ENCODE measurements around the gene LYPD6.
"Not testable (repeated sequence)": the region's sequence is repeated elsewhere in the genome, so short reads cannot be mapped to it uniquely, and the experiment has no call there.

Gene LYPD6

DNA sequence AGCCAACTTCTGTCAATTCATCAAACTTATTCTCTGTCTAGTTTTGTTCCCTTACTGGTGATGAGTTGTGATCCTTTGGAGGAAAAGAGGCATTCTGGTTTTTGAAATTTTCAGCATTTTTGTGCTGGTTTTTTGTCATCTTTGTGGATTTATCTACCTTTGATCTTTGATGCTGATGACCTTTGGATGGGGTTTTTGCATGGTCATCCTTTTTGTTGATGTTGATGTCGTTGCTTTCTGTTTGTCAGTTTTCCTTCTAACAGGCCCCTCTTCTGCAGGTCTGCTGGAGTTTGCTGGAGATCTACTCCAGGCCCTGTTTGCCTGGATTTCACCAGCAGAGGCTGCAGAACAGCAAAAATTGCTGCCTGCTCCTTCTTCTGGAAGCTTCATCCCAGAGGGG lies 168.8 kb downstream of the LYPD6 start:
- not testable (repeated sequence) for DNase-seq

DNA sequence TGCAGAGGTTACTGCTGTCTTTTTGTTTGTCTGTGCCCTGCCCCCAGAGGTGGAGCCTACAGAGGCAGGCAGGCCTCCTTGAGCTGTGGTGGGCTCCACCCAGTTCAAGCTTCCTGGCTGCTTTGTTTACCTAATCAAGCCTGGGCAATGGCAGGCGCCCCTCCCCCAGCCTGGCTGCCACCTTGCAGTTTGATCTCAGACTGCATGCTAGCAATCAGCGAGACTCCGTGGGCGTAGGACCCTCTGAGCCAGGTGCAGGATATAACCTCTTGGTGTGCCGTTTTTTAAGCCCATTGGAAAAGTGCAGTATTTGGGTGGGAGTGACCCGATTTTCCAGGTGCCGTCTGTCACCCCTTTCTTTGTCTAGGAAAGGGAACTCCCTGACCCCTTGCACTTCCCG lies 176.4 kb downstream of the LYPD6 start:
- DNase-seq: not testable (repeated sequence)

DNA sequence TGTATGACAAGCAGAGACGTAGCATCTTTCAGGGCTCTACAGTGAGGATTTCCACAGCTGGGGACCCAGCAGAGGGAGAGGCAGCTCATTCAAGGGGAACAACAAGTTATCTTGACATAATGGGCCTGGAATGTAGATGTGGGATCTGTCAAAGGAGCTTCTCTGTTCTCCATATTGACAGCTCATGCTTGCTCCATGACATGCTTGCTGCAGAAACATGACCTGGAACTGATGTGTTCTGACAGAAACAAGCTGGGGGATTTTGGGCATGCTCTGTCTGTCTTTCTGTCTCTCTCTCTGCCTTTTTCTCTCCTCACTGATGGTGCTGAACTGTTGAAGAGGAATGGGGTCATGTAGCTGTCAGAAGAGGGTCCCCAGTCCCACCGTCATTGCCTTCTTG lies 177.6 kb downstream of the LYPD6 start:
- DNase-seq: no peak

DNA sequence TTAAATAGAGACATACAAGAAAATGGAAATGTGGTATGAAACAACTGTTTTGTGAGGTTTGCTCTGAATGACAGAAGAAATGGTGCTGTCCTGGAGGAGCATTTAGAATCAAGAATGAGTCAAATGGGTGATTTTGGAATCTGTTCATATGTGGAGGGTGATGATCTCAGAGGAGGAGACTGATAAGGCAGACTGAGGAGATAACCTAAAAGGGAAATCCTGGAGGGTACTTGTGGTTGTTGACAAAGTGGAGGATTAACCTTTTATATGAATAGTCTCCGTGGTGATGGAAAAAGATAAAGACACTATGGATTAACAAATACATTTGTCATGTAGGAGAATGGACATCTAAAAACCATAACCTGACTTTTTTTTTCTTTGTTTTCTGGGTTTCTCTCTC lies 183.1 kb downstream of the LYPD6 start:
- DNase-seq: no peak

Measured in anterior cingulate cortex (tissue), 58 donors.